Chondrocyte (in vitro differentiated cells): ENCODE measurements around the gene ZDBF2. TPM values are rescaled to one million over a fixed set of nuclear protein-coding genes. Genes with fewer than 3 reads are reported as not detected.
A peak's percentile ranks its signal among the peaks of the same experiment; 100 is the strongest.
"Not testable (repeated sequence)": the region's sequence is repeated elsewhere in the genome, so short reads cannot be mapped to it uniquely, and the experiment has no call there.

ENCODE experiments used
- DNase-seq: peaks from one replicate; pipeline ENCODE4 v3.0.0; 2021; ENCODE audit warnings: mixed read lengths, low spot score
- H3K27ac Mint-ChIP-seq: one replicate; pipeline ENCODE4 v1.8.0; 2021; ENCODE audit warnings: mild to moderate bottlenecking, moderate library complexity, mixed read lengths; ENCODE audit not compliant: unreplicated experiment
- H3K27me3 Mint-ChIP-seq: 2 replicates; pipeline ENCODE4 v1.8.0; 2021; ENCODE audit warnings: low read depth, mixed read lengths
- H3K36me3 Mint-ChIP-seq: 2 replicates; pipeline ENCODE4 v1.8.0; 2021; ENCODE audit warnings: low read depth, mixed read lengths
- H3K4me1 Mint-ChIP-seq: 2 replicates; pipeline ENCODE4 v1.8.0; 2021; ENCODE audit warnings: low read depth, mild to moderate bottlenecking, mixed read lengths
- H3K4me3 Mint-ChIP-seq: one replicate; pipeline ENCODE4 v1.8.0; 2021; ENCODE audit warnings: mild to moderate bottlenecking, moderate library complexity, mixed read lengths; ENCODE audit not compliant: unreplicated experiment
- H3K9me3 Mint-ChIP-seq: 2 replicates; pipeline ENCODE4 v1.8.0; 2021; ENCODE audit warnings: low read depth, mixed read lengths
- CTCF ChIP-seq: fragments of 200-600 bp; sonication (generic); IDR thresholded peaks from 2 replicates; pipeline ENCODE4 v1.5.0; 2021; ENCODE audit warnings: antibody characterized with exemption, mild to moderate bottlenecking, moderate library complexity
- total RNA-seq: library from RNA; stranded (reverse); gene quantifications from 3 replicates; pipeline ENCODE4 v1.2.1, GENCODE V29; 2021

The ZDBF2 gene
- total RNA-seq, 1 donor from 2014 or later, result 24.8 TPM

GRCh38 chr2:206256706-206257205, 17.7 kb upstream of the ZDBF2 start:
- peaks cover 9% of the 10 kb centered on the region for H3K4me1 Mint-ChIP-seq
- no peaks in the 10 kb centered on the region for H3K36me3 Mint-ChIP-seq
- H3K4me3 Mint-ChIP-seq, result no peak overlapping the region
- no peaks in the 10 kb centered on the region for H3K9me3 Mint-ChIP-seq
- no peak for TF ChIP-seq CTCF
- H3K27ac Mint-ChIP-seq, result no peak overlapping the region
- H3K27me3 Mint-ChIP-seq, result peaks cover 14% of the 10 kb centered on the region
- DNase-seq, result no peak

DNA sequence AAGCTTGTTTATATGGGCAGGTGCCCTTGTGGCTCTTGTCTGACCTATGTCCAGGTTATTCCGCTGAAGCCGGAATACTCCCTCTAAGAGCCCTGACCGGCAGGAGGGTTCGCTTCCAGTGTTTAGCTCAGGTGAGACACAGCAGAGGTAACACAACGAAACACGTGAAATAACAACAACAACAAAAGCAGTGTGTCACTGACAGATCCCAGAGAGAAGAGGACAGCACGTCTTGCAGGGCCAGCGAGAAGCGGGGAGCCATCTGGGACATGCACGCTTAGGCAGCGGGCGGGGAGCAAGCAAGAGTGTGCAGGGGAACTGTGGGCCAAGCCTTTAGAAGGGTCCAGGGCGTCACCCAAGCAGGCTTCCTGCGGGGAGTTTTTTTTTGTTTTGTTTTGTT, 17.1 kb upstream of the ZDBF2 start:
- Mint-ChIP-seq H3K9me3 (no peaks in the 10 kb centered on the region), H3K36me3 (no peaks in the 10 kb centered on the region), H3K4me3 (no peak overlapping the region), H3K27me3 (peaks cover 14% of the 10 kb centered on the region), H3K27ac (no peak overlapping the region), H3K4me1 (peaks cover 9% of the 10 kb centered on the region)
- no peak for DNase-seq
- no peak for TF ChIP-seq CTCF

DNA sequence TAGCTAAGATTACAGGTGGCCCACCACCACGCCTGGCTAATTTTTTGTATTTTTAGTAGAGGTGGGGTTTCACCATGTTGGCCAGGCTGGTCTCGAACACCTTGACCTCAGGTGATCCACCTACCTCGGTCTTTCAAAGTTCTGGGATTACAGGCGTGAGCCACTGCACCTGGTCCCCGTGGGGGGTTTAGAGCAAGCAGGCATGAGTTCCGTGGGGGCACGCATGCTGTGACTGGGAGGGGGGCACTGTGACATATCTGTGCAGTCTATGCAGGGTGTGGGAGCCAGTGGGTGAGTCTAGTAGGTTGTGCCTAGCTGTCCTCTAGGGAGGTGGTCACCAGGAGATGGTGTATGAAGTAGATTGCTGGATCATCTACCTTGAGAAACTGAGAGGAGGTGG, 16.6 kb upstream of the ZDBF2 start:
- H3K9me3 Mint-ChIP-seq, result no peaks in the 10 kb centered on the region
- peaks cover 9% of the 10 kb centered on the region for H3K4me1 Mint-ChIP-seq
- no peak overlapping the region for H3K27ac Mint-ChIP-seq
- no peaks in the 10 kb centered on the region for H3K36me3 Mint-ChIP-seq
- no peak for DNase-seq
- H3K4me3 Mint-ChIP-seq, result no peak overlapping the region
- TF ChIP-seq CTCF, result no peak
- H3K27me3 Mint-ChIP-seq, result peaks cover 17% of the 10 kb centered on the region

DNA sequence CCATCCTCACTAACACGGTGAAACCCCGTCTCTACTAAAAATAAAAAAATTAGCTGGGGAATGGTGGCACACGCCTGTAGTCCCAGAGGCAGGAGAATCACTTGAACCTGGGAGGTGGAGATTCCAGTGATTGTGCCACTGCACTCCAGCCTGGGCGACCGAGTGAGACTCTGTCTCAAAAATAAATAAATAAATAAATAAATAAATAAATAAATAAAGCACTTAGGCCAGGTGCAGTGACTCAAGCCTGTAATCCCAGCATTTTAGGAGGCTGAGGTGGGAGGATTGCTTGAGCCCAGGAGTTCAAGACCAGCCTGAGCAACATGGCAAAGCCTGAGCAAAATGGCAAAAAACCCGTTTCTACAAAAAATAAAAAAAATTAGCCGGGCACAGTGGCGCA, 15.8 kb upstream of the ZDBF2 start:
- H3K9me3 Mint-ChIP-seq, H3K4me3 Mint-ChIP-seq, H3K27ac Mint-ChIP-seq, DNase-seq, H3K36me3 Mint-ChIP-seq, H3K4me1 Mint-ChIP-seq: not testable (repeated sequence)
- peaks cover 23% of the 10 kb centered on the region for H3K27me3 Mint-ChIP-seq

GRCh38 chr2:206259376-206260187, 14.9 kb upstream of the ZDBF2 start:
- Mint-ChIP-seq H3K4me3 (peak overlapping the region; percentile 56), H3K4me1 (peaks cover 9% of the 10 kb centered on the region), H3K27me3 (peaks cover 29% of the 10 kb centered on the region), H3K27ac (no peak overlapping the region), H3K36me3 (no peaks in the 10 kb centered on the region), H3K9me3 (no peaks in the 10 kb centered on the region)
- no peak for TF ChIP-seq CTCF
- DNase-seq, result no peak
